PC-9 (cell line): Measurements from ENCODE around the gene CDC37.

Experiments used
- EZH2 ChIP-seq: fragments of 200-600 bp; sonication (generic); IDR thresholded peaks from 2 replicates; pipeline ENCODE4 v1.8.0; 2017; ENCODE audit warnings: antibody characterized with exemption, low read depth
- TF ChIP-seq, protein P1 (sequence below): fragments of 200-600 bp; sonication (generic); conservative IDR thresholded peaks from 2 replicates; pipeline ENCODE4 v1.6.1; 2017; ENCODE audit warnings: mixed run types, antibody characterized with exemption, mild to moderate bottlenecking, moderate library complexity

DNA sequence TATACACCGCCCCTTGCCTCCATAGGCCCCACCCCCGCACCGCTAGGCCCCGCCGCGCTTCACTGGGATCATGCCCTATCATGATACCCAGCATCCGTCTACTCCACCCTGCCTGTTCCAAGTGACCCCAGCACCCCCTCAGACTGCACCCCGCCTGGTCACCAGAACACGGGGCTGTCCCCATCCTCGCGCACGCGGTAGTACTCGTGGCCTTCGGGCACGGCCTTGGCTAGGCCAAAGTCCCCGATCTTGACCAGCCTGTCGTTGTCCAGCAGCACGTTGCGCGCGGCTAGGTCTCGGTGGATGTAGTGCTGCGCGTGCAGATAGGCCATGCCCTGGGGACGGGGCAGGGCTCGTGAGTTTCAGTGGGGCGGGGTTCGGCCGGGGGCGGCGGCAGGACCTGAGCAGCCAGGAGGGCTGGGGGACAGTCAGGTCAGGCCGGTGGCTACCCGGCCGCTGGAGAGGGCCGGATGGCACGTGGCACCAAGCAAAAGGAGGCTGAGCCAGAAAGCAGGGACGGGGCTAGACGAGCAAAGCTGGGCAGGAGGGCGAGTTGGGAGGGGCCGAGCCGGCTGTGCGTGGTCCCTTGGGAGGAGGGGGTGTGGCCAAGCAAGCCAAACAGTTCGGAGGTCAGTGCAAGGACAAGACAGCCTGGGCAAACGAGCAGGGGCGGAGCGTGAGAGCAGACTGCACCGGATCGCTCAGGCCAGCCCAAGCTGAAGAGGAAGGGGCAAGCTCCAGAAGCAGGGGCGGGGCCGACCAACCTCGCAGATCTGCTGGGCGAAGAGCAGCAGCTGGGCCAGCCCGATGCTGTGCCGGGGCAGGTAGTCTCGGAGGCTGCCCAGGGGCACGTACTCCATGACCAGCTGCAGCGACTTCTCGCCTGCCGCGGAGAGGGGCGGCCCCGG, 50.3 kb downstream of the CDC37 start:
- TF ChIP-seq, protein P1, sequence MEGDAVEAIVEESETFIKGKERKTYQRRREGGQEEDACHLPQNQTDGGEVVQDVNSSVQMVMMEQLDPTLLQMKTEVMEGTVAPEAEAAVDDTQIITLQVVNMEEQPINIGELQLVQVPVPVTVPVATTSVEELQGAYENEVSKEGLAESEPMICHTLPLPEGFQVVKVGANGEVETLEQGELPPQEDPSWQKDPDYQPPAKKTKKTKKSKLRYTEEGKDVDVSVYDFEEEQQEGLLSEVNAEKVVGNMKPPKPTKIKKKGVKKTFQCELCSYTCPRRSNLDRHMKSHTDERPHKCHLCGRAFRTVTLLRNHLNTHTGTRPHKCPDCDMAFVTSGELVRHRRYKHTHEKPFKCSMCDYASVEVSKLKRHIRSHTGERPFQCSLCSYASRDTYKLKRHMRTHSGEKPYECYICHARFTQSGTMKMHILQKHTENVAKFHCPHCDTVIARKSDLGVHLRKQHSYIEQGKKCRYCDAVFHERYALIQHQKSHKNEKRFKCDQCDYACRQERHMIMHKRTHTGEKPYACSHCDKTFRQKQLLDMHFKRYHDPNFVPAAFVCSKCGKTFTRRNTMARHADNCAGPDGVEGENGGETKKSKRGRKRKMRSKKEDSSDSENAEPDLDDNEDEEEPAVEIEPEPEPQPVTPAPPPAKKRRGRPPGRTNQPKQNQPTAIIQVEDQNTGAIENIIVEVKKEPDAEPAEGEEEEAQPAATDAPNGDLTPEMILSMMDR, result no peak
- no peak for TF ChIP-seq EZH2
